SHP77 (cell line): ENCODE results near the gene PVALEF.
"Not testable (repeated sequence)": the region's sequence is repeated elsewhere in the genome, so short reads cannot be mapped to it uniquely, and the experiment has no call there.

ENCODE experiments used
- DNase-seq, 2 experiments: peaks; one replicate each; lab custom pipeline; 2025; lab: John Stamatoyannopoulos, UW

PVALEF gene

GRCh38 chr17:81143717-81144422 lies 21.4 kb upstream of the PVALEF start:
- no peak for DNase-seq

- no peak for DNase-seq
These were observed 20.9 kb upstream of the PVALEF start for GRCh38 chr17:81144423-81144781.

DNA sequence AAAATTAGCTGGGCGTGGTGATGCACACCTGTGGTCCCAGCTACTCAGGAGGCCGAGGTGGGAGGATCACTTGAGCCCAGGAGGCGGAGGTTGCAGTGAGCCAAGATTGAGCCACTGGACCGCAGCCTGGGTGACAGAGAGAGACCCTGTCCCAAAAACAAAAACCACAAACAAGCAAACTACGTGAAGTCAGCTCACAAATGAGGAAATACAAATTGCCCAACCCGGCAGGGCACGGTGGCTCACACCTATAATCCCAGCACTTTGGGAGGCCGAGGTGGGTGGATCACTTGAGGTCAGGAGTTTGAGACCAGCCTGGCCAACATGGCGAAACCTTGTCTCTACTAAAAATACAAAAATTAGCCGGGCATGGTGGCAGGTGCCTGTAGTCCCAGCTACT lies 19.1 kb upstream of the PVALEF start:
- not testable (repeated sequence) for DNase-seq

DNA sequence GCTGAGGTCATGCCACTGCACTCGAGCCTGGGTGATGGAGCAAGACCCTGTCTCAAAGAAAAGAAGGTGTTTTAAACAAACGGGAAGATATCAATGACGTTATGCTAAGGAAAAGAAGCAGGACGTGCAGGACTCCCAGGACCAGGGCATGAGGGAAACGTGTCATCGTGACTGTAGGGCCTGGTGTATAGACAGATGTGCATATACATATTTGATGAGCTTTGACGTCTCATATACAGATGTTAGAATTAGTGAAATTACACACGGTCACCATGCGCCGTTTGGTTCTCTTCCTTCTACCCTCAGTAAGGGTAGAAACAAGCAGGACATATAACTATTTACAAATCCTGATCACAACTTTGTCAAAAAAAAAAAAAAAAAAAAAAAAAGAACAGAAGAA lies 17.6 kb upstream of the PVALEF start:
- no peak for DNase-seq

DNA sequence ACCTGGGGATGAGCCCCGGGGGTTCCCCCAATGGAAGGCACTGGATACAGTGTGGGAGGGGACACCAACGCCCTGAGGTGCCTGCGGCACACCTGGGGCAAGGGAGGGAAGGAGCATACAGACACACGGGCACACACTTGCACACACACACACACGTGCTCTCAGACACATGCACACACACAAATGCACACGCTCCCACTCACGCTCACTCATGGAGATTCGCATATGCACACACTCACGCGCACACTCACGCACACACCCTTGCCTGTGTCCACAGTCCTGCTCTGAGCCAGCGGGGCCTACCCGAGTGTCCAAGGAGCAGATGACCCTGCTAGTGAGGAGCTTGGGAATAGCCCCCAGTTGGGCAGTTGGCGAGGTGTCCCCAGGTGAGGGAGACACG lies 16.7 kb upstream of the PVALEF start:
- no peak for DNase-seq

DNA sequence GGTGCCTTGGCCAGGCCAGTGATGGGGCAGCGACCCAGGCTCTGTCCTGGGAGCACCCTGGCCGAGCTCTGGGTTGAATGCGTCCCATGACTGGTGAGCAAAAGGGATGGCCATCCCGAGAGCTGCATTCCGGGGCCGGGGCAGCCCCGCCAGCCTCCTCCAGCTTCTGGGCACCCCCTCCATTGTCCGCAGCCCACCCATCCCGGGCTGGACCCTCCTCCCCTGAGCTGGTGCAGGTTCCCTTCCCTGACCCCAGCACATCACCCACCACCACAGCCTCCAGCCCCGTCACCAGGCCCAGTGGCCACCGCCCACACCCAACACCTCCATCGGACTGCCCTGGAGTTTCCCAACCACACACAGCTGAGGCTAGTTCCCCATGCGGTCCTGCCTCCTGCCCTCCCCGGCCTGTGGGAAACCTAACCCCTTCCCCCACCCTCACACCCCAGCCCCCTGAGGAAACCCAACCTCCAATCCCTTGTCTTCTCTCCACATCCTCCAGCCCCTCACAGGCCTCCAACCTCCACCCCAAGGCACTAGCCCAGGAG lies 16.2 kb upstream of the PVALEF start:
- DNase-seq, result no peak

- no peak for DNase-seq
These were observed 14.8 kb upstream of the PVALEF start for GRCh38 chr17:81150377-81151077.

DNA sequence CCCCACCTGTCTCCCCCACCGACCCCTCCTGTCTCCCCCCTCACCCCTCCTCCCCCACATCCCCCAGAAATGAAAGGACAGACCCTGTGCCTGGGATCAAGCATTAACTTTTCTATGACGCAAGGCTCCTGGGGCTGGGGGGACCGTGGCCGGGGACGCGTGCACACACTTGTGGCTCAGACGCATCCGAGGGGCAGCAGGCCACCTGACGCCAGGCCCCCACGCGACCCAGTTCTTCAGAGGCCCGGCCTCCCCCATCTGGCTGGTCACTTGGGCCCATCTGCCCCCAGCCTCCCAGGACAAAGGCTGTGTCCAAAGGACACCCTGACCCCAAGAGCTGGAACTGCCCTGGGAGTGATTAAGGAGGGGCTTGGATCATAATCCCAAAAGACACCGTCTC lies 14.0 kb upstream of the PVALEF start:
- DNase-seq, result no peak

GRCh38 chr17:81152288-81152828 lies 12.9 kb upstream of the PVALEF start:
- no peak for DNase-seq

- no peak for DNase-seq
These were observed 11.9 kb upstream of the PVALEF start for GRCh38 chr17:81153340-81153803.

- DNase-seq, result not testable (repeated sequence)
These were observed 11.3 kb upstream of the PVALEF start for GRCh38 chr17:81154016-81154415.

- no peak for DNase-seq
These were observed 10.3 kb upstream of the PVALEF start for GRCh38 chr17:81154961-81155360.

DNA sequence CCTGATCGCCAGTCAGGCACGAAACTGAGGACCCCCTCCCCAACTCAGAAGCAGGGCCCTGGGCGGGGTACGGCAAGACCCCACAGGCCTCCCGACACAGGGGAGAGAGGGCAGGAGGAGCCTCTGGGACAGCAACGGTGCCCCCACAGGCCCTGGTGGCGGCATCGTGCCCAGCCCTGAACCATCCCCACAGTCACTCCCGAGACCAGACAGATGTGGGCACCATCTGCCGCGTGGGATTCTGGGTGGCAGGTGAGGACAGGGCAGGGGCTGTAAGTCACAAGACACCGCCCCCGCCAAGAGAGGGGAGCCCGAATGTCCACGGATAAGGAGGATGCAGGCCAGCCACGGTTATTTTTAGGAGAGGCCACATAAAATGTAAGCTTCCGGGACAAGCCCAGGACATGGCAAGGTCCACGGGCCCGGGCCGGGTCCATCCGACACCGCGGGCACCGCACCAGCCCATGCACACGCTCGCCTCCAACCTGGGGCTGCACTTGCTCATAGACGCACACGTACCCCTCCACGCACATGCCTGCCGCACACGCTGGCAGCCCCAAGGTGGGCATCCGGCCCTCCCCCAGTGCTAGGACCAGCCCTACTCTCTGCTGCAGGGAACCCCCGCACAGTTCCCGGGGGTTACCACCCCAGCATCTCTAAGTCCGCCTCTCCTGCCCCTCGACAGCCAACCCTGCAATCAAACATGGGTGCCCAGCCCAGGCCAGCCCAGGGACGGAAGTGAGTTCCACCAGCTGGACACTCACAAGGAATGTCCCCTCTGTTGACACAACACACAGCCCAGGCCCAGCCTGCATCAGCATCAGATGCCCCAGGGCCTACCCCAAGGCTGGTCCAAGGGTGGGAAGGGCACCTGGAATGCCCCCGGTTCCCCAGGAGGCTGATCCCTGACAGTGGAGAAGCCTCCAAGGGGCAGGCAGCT lies 8.2 kb upstream of the PVALEF start:
- DNase-seq, result no peak

DNA sequence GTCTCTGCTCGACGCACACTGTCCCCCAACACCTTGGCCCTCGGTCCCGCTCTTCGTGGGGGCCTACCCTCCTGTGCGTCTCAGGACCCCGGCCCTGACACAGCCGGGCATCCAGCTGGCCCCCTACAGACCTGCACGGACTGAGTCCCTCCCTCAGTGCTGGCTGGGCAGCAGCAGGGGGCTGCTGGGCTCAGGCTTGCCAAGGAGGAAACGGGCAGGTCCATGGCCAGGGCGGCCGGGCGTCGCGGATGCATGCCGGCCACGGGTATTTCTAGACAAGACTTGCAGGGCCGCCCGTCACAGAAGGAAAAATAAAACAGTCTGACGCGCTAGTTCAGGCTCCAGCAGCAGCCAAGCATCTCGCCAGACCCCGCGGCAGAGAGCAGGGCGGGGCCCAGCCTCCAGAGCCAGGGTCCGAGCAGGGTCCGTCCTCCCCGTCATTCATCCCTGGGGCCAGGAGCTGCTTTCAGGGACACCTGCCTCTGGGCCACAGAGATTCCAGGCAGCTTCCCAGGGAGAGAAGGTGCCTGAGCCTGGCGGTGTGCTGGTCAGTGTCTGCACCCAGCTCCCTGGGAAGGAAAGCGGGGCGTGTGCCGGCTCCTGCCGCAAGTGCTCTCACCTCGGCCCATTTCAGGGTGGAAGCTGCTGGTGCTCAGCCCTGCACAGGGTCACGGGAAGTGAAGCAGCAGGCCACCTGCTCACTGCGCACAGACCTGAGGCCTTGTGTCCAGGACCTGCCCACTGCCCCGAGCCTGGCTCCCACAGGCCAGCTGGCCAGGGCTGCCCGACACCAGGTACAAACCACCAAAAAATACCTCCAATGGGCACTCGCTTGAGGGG lies 7.2 kb upstream of the PVALEF start:
- no peak for DNase-seq

DNA sequence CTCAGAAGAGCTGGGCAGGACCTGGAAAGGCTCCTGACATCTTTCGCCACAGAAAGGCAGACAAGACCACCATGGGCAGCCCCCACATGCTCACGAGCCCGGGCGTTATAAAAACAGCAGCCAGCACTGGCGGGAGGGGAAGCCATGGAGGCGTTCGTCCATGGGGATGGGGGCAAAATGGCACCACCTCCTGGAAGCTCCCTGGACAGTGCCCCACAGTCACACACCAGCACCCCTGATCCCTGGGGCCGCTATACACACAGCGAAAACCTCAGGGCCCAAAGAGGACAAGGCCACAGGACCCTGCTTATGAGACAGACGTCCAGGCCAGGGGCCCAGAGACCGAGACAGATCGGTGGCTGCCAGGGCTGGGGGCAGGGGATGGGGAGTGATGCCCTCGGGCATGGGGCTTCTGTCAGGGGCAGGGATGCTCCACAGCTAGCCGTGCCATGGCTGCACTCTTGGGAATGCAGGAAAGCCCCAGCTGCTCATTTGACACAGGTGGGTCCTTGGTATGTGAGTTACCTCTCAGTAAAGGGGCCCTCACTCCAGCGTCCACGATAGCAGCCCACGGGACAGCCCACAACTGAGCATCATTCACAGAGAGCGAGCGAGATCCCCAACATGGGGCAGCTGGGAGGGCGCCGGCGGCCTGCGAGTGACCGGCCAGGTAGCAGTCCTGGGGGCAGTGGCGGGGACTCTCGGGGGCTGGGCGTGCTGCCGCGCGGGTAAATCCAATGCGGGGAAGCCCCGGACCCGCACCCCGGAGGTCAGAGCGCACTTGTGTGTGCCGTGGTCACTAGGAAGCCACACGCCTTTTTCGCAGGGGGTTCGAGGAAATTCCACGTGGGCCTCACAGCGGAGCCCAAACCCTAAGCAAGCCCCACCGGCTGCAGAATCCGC lies 6.4 kb upstream of the PVALEF start:
- DNase-seq, result no peak

DNA sequence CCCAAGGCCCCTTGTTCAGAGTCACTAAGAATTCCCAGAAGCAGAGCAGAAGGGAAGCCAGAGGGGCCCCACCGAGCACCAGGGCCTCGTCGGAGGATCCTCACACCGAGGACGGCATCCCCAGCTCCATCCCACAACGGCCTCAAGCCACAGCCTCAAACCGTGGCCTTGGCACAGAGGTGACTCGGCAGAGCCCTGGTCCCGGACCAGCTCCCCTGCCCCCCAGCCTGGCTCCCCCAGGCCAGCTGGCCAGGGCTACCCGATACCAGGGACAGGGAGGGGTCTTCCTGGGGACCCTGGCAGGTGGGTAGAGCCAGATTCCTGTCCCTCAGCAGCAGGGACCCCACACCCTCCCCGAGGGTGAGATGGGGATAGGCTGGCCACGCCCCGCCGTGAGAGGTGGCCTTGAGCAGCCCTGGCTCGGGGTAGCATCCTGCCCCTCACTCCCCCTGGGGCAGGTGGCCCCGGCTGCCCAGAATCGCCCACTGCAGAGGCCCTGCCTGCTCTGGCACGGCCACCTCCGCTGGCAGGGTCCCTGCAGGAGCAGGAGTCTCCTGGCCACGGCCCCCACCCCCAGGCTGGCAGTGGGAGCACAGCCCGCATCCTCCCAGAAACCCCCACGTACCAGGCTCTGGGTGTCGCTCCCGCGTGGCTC lies 5.6 kb upstream of the PVALEF start:
- no peak for DNase-seq

DNA sequence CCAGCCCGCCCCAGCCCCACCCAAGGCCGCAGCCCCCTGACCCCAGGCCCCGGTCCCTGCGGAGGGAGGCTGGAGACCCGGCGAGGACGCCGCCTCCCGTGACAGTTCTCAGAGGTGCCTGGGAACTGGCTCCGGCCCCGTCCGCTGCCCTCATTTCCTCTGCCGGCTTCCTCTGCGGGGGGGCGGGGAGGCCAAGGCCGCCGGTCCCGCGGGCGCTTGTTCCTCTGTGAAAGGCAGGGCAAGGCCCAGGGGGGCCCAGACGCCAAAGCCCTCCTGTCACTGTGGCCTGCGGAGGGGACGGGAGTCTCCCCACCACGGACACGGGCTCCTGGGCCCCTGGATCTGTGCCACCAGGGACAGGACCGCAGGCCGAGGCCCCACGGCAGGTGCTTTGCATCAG lies 5.0 kb upstream of the PVALEF start:
- DNase-seq, result no peak

- no peak for DNase-seq
These were observed 4.4 kb upstream of the PVALEF start for GRCh38 chr17:81160747-81161453.

- no peak for DNase-seq
These were observed 3.8 kb upstream of the PVALEF start for GRCh38 chr17:81161536-81161935.
